ENCODE results near the gene APOC1. TPM values are rescaled to one million over a fixed set of nuclear protein-coding genes. Genes with fewer than 3 reads are reported as not detected.

The APOC1 gene
- total RNA-seq, 1 donor from 2014 or later = 2.2 TPM

DNA sequence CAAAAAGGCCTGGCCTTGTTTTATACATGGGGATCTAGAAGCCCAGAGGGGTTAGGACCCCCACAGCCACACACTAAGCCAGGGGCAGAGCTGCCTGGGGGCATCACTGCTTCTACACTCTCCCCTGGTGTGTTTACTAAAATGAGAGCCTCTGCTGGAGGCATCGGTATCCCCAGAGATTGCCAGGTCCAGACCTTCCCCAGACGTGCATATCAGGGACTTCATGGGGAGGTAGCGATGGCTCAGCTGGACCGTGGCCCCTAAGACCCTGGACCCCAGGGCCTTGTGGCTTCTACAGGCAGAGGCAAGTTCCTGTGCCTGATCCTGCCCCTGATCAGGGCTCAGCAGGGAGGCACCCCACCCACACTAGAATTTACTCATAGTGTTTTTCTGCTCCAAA is 54.3 kb downstream of the APOC1 start:
- Mint-ChIP-seq H3K9me3 (ENCODE audit: unreplicated experiment) (no peaks in the 10 kb centered on the region), H3K4me3 (ENCODE audit: unreplicated experiment) (no peak overlapping the region), H3K27ac (ENCODE audit: unreplicated experiment) (no peak overlapping the region), H3K4me1 (ENCODE audit: low read depth, unreplicated experiment) (no peaks in the 10 kb centered on the region), H3K36me3 (ENCODE audit: low read depth, unreplicated experiment) (peaks cover 4% of the 10 kb centered on the region), H3K27me3 (ENCODE audit: low read depth, unreplicated experiment) (no peaks in the 10 kb centered on the region)
- no peak overlapping the region for H3K4me2 ChIP-seq (ENCODE audit: low read length)
- H4K20me1 ChIP-seq (ENCODE audit: insufficient read depth, low read length) = peaks cover 31% of the 10 kb centered on the region
- H3K27ac ChIP-seq (ENCODE audit: low read depth, low read length) = no peak overlapping the region
- no peak for TF ChIP-seq EZH2 (IDR thresholded peaks at IDR 0.05; ENCODE audit: insufficient read depth, low read length)
- TF ChIP-seq, protein P1, sequence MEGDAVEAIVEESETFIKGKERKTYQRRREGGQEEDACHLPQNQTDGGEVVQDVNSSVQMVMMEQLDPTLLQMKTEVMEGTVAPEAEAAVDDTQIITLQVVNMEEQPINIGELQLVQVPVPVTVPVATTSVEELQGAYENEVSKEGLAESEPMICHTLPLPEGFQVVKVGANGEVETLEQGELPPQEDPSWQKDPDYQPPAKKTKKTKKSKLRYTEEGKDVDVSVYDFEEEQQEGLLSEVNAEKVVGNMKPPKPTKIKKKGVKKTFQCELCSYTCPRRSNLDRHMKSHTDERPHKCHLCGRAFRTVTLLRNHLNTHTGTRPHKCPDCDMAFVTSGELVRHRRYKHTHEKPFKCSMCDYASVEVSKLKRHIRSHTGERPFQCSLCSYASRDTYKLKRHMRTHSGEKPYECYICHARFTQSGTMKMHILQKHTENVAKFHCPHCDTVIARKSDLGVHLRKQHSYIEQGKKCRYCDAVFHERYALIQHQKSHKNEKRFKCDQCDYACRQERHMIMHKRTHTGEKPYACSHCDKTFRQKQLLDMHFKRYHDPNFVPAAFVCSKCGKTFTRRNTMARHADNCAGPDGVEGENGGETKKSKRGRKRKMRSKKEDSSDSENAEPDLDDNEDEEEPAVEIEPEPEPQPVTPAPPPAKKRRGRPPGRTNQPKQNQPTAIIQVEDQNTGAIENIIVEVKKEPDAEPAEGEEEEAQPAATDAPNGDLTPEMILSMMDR (IDR thresholded peaks at IDR 0.05; ENCODE audit: insufficient read depth, low read depth, low read length) = no peak
- H3K27me3 ChIP-seq (ENCODE audit: insufficient read depth, low read length) = no peaks in the 10 kb centered on the region
- peaks cover 17% of the 10 kb centered on the region for H3K79me2 ChIP-seq (ENCODE audit: insufficient read depth, low read length)
- H2AFZ ChIP-seq (ENCODE audit: low read depth, low read length) = no peak overlapping the region
- DNase-seq (ENCODE audit: low read depth) (no peak), FAIRE-seq (no peak)
- H3K4me1 ChIP-seq (ENCODE audit: insufficient read depth, low read length) = no peaks in the 10 kb centered on the region
- peaks cover 15% of the 10 kb centered on the region for H3K36me3 ChIP-seq (ENCODE audit: insufficient read depth, low read length)
- no peak overlapping the region for H3K4me3 ChIP-seq (ENCODE audit: insufficient read depth, low read depth, low read length)
- H3K9me3 ChIP-seq (ENCODE audit: insufficient read depth, low read depth, low read length) = no peaks in the 10 kb centered on the region
- H3K9ac ChIP-seq (ENCODE audit: low read length) = no peak overlapping the region

Other genes with a start within 250 kb of the APOC1 start
- 5.8 and 8.0 TPM in 2 replicates for gene CEACAM19, start 243.1 kb upstream of the APOC1 start, total RNA-seq
- gene CEACAM16, start 215.5 kb upstream of the APOC1 start, total RNA-seq = 0.14 TPM in 1 of 2 replicates, not detected in the other
- gene BCL3, start 165.9 kb upstream of the APOC1 start, total RNA-seq = 16.9 and 17.3 TPM in 2 replicates
- not detected in 2 replicates for gene CBLC, start 136.7 kb upstream of the APOC1 start, total RNA-seq
- gene BCAM, start 105.5 kb upstream of the APOC1 start, total RNA-seq = 11.5 and 14.0 TPM in 2 replicates
- 297 and 302 TPM in 2 replicates for gene NECTIN2, start 68.3 kb upstream of the APOC1 start, total RNA-seq
- gene TOMM40, start 23.4 kb upstream of the APOC1 start, total RNA-seq = 93.4 and 107 TPM in 2 replicates
- gene APOE, start 8.8 kb upstream of the APOC1 start, total RNA-seq = 655 and 663 TPM in 2 replicates
- gene APOC4, start 27.6 kb downstream of the APOC1 start, total RNA-seq = not detected in 2 replicates
- gene APOC2, start 31.4 kb downstream of the APOC1 start, total RNA-seq = not detected in 2 replicates
- 115 and 128 TPM in 2 replicates for gene CLPTM1, start 40.8 kb downstream of the APOC1 start, total RNA-seq
- gene RELB, start 86.9 kb downstream of the APOC1 start, total RNA-seq = 12.8 and 14.0 TPM in 2 replicates
- 45.5 and 45.9 TPM in 2 replicates for gene CLASRP, start 124.4 kb downstream of the APOC1 start, total RNA-seq
- gene ZNF296, start 161.9 kb downstream of the APOC1 start, total RNA-seq = 3.0 and 3.1 TPM in 2 replicates
- gene GEMIN7, start 164.7 kb downstream of the APOC1 start, total RNA-seq = 44.8 and 46.0 TPM in 2 replicates
- gene PPP1R37, start 178.6 kb downstream of the APOC1 start, total RNA-seq = 29.1 and 29.2 TPM in 2 replicates
- gene NKPD1, start 246.4 kb downstream of the APOC1 start, total RNA-seq = not detected in 2 replicates

All from astrocyte (in vitro differentiated cells and primary cell).